Karpas-422 (cell line): ENCODE results near the gene MICAL3. TPM values are rescaled to one million over a fixed set of nuclear protein-coding genes. Genes with fewer than 3 reads are reported as not detected.
"Not testable (repeated sequence)": the region's sequence is repeated elsewhere in the genome, so short reads cannot be mapped to it uniquely, and the experiment has no call there.

Experiments used
- DNase-seq: peaks from one replicate; pipeline ENCODE4 v3.0.0-alpha.2; 2015
- H2AFZ ChIP-seq: fragments of 200-600 bp; sonication (generic); 2 replicates; pipeline ENCODE4 v1.6.1; 2014; ENCODE audit warnings: antibody characterized with exemption, low read length, mixed read lengths
- H3K27ac ChIP-seq: fragments of 200-600 bp; sonication (generic); 2 replicates; pipeline ENCODE4 v1.5.1; 2014; ENCODE audit warnings: mild to moderate bottlenecking, low read length, moderate library complexity
- H3K27me3 ChIP-seq: fragments of 200-600 bp; sonication (generic); 2 replicates; pipeline ENCODE4 v1.6.1; 2014; ENCODE audit warnings: low read length, mixed read lengths
- H3K36me3 ChIP-seq: fragments of 200-600 bp; sonication (generic); 2 replicates; pipeline ENCODE4 v1.6.1; 2014; ENCODE audit warnings: low read length, mixed read lengths; ENCODE audit not compliant: insufficient read depth
- H3K4me1 ChIP-seq: fragments of 200-600 bp; sonication (generic); 2 replicates; pipeline ENCODE4 v1.6.1; 2014; ENCODE audit warnings: mild to moderate bottlenecking, low read length, mixed read lengths
- H3K4me2 ChIP-seq: fragments of 200-600 bp; sonication (generic); 2 replicates; pipeline ENCODE4 v1.6.1; 2014; ENCODE audit warnings: low read length, low read depth, mild to moderate bottlenecking; ENCODE audit not compliant: poor library complexity, severe bottlenecking
- H3K4me3 ChIP-seq: fragments of 200-600 bp; sonication (generic); 2 replicates; pipeline ENCODE4 v1.5.1; 2014; ENCODE audit warnings: mild to moderate bottlenecking, antibody characterized with exemption, low read length, mixed read lengths
- H3K79me2 ChIP-seq: fragments of 200-600 bp; sonication (generic); 2 replicates; pipeline ENCODE4 v1.6.1; 2014; ENCODE audit warnings: mild to moderate bottlenecking, low read length, mixed read lengths
- H3K9ac ChIP-seq: fragments of 200-600 bp; sonication (generic); 2 replicates; pipeline ENCODE4 v1.6.0; 2014; ENCODE audit warnings: low read length
- H3K9me2 ChIP-seq: fragments of 200-600 bp; sonication (generic), shearing (Covaris generic); replicated peaks from 2 replicates; pipeline ENCODE4 v1.6.0; 2014; ENCODE audit warnings: mild to moderate bottlenecking, low read length, moderate library complexity; ENCODE audit not compliant: insufficient read depth
- H3K9me3 ChIP-seq: fragments of 300-700, 200-600 bp; sonication (generic); 2 replicates; pipeline ENCODE4 v1.6.1; 2014; ENCODE audit warnings: low read length, mixed read lengths
- H4K20me1 ChIP-seq: fragments of 200-600 bp; sonication (generic); 2 replicates; pipeline ENCODE4 v1.6.1; 2014; ENCODE audit warnings: mild to moderate bottlenecking, antibody characterized with exemption, low read length, low read depth; ENCODE audit not compliant: insufficient read depth
- total RNA-seq: library from RNA; depleted of rRNA; stranded (reverse); fragments of >200 nt; shearing (Covaris generic); gene quantifications from 2 replicates; pipeline ENCODE4 v1.2.3, GENCODE V29; 2014; ENCODE audit warnings: low replicate concordance

MICAL3 gene
- total RNA-seq, 1 experiment from 2014 or later, result 54.9 TPM

GRCh38 chr22:17763442-17763841, 260.9 kb downstream of the MICAL3 start:
- H3K4me2 ChIP-seq, H3K27me3 ChIP-seq, H3K9ac ChIP-seq, DNase-seq, H3K27ac ChIP-seq, H3K4me1 ChIP-seq, H2AFZ ChIP-seq, H3K9me2 ChIP-seq, H3K4me3 ChIP-seq, H3K36me3 ChIP-seq, H3K9me3 ChIP-seq: not testable (repeated sequence)
- Histone ChIP-seq H3K79me2 (peaks cover 90% of the 10 kb centered on the region), H4K20me1 (peaks cover 11% of the 10 kb centered on the region; the same call in 1 of the 2 replicates)

GRCh38 chr22:17761138-17761488, 263.2 kb downstream of the MICAL3 start:
- peaks cover 90% of the 10 kb centered on the region for H3K79me2 ChIP-seq

GRCh38 chr22:17754233-17754925, 270.0 kb downstream of the MICAL3 start:
- Histone ChIP-seq H3K4me1 (no peaks in the 10 kb centered on the region), H3K9me2 (no peaks in the 10 kb centered on the region), H3K4me2 (no peak overlapping the region), H3K9ac (no peak overlapping the region), H4K20me1 (peaks cover 11% of the 10 kb centered on the region; the same call in 1 of the 2 replicates), H3K36me3 (no peaks in the 10 kb centered on the region), H3K4me3 (no peak overlapping the region), H3K9me3 (no peaks in the 10 kb centered on the region), H2AFZ (no peak overlapping the region), H3K27me3 (no peaks in the 10 kb centered on the region), H3K27ac (no peak overlapping the region), H3K79me2 (peaks cover 79% of the 10 kb centered on the region)
- no peak for DNase-seq

More at GRCh38 chr22:17761138-17761488, 263.2 kb downstream of the MICAL3 start:
- Histone ChIP-seq H3K4me2 (no peak overlapping the region), H4K20me1 (peaks cover 14% of the 10 kb centered on the region; the same call in 1 of the 2 replicates), H3K4me1 (no peaks in the 10 kb centered on the region), H3K27ac (no peak overlapping the region), H3K9me3 (no peaks in the 10 kb centered on the region), H3K27me3 (no peaks in the 10 kb centered on the region), H2AFZ (no peak overlapping the region), H3K9ac (no peak overlapping the region), H3K36me3 (no peaks in the 10 kb centered on the region), H3K4me3 (no peak overlapping the region), H3K9me2 (no peaks in the 10 kb centered on the region)
- DNase-seq, result no peak

GRCh38 chr22:17753401-17753989, 270.9 kb downstream of the MICAL3 start:
- H3K9ac ChIP-seq, result no peak overlapping the region
- no peak overlapping the region for H3K27ac ChIP-seq
- H3K9me2 ChIP-seq, result no peaks in the 10 kb centered on the region
- H3K4me2 ChIP-seq, result no peak overlapping the region
- no peak overlapping the region for H2AFZ ChIP-seq
- no peaks in the 10 kb centered on the region for H3K27me3 ChIP-seq
- H3K4me3 ChIP-seq, result no peak overlapping the region
- H3K9me3 ChIP-seq, result no peaks in the 10 kb centered on the region
- H3K36me3 ChIP-seq, result no peaks in the 10 kb centered on the region
- H3K4me1 ChIP-seq, result no peaks in the 10 kb centered on the region
- no peak for DNase-seq
- peaks cover 10% of the 10 kb centered on the region; the same call in 1 of the 2 replicates for H4K20me1 ChIP-seq
- H3K79me2 ChIP-seq, result peaks cover 80% of the 10 kb centered on the region

- Histone ChIP-seq H3K9ac (no peak overlapping the region), H3K9me2 (no peaks in the 10 kb centered on the region), H3K4me3 (no peak overlapping the region), H3K4me1 (no peaks in the 10 kb centered on the region), H3K79me2 (peaks cover 72% of the 10 kb centered on the region), H3K27me3 (no peaks in the 10 kb centered on the region), H2AFZ (no peak overlapping the region), H3K27ac (no peak overlapping the region), H3K9me3 (no peaks in the 10 kb centered on the region), H4K20me1 (0 out of 2 replicates have a peak, but pooled peaks cover 6% of the 10 kb centered on the region), H3K36me3 (no peaks in the 10 kb centered on the region), H3K4me2 (no peak overlapping the region)
- DNase-seq, result no peak
Measured at GRCh38 chr22:17751596-17751995, 272.8 kb downstream of the MICAL3 start.

GRCh38 chr22:17749605-17750395, 274.6 kb downstream of the MICAL3 start:
- Histone ChIP-seq H3K79me2 (peaks cover 62% of the 10 kb centered on the region), H3K9me3 (no peaks in the 10 kb centered on the region), H3K4me2 (no peak overlapping the region), H3K27me3 (no peaks in the 10 kb centered on the region), H4K20me1 (0 out of 2 replicates have a peak, but pooled peaks cover 4% of the 10 kb centered on the region), H3K9me2 (no peaks in the 10 kb centered on the region), H3K4me1 (no peaks in the 10 kb centered on the region), H3K27ac (no peak overlapping the region), H3K4me3 (no peak overlapping the region), H2AFZ (no peak overlapping the region), H3K9ac (no peak overlapping the region), H3K36me3 (no peaks in the 10 kb centered on the region)
- DNase-seq, result no peak

GRCh38 chr22:17748555-17749353, 275.6 kb downstream of the MICAL3 start:
- H3K9me3 ChIP-seq, result no peaks in the 10 kb centered on the region
- H3K4me1 ChIP-seq, result no peaks in the 10 kb centered on the region
- H3K9me2 ChIP-seq, result no peaks in the 10 kb centered on the region
- H3K27me3 ChIP-seq, result no peaks in the 10 kb centered on the region
- no peak overlapping the region for H3K4me2 ChIP-seq
- H3K4me3 ChIP-seq, result no peak overlapping the region
- H2AFZ ChIP-seq, result no peak overlapping the region
- DNase-seq, result no peak
- no peaks in the 10 kb centered on the region for H3K36me3 ChIP-seq
- no peak overlapping the region for H3K9ac ChIP-seq
- H4K20me1 ChIP-seq, result 0 out of 2 replicates have a peak, but pooled peaks cover 12% of the 10 kb centered on the region
- H3K27ac ChIP-seq, result no peak overlapping the region
- H3K79me2 ChIP-seq, result peaks cover 57% of the 10 kb centered on the region
